ENCODE results near the gene COL27A1. TPM values are rescaled to one million over a fixed set of nuclear protein-coding genes. Genes with fewer than 3 reads are reported as not detected.

The COL27A1 gene
- total RNA-seq (2021; fragmentation: NEBNext Ultra II Directional; extraction: Animal tissue kit (Norgen Biotek cat#: 25700)), result 10 to 100 TPM; 22.2 to 24.1 (median 23.4) TPM
- long read RNA-seq, partial matches to known transcripts, result 5 of 9 reads
- long read RNA-seq, other reads (novel, unspliced or antisense), result 4 of 9 reads

GRCh38 chr9:114155263-114155994 lies at the start of gene COL27A1:
COL27A1 (plus strand) TSS chr9:114155537; CDS start chr9:114155951, 414 bp downstream.
- H3K4me1 Mint-ChIP-seq (ENCODE audit: low read depth), result peaks cover 54% of the 10 kb centered on the region
- H3K36me3 Mint-ChIP-seq (ENCODE audit: low read depth), result peaks cover 5% of the 10 kb centered on the region
- DNase-seq, result peak; percentile 66
- H3K27ac Mint-ChIP-seq, result peak within 1 kb of the TSS; percentile 91
- no peaks in the 10 kb centered on the region for H3K9me3 Mint-ChIP-seq
- H3K27me3 Mint-ChIP-seq (ENCODE audit: insufficient read depth), result peaks cover 6% of the 10 kb centered on the region
- peak within 1 kb of the TSS; percentile 98 for H3K4me3 Mint-ChIP-seq
- TF ChIP-seq, protein P1, sequence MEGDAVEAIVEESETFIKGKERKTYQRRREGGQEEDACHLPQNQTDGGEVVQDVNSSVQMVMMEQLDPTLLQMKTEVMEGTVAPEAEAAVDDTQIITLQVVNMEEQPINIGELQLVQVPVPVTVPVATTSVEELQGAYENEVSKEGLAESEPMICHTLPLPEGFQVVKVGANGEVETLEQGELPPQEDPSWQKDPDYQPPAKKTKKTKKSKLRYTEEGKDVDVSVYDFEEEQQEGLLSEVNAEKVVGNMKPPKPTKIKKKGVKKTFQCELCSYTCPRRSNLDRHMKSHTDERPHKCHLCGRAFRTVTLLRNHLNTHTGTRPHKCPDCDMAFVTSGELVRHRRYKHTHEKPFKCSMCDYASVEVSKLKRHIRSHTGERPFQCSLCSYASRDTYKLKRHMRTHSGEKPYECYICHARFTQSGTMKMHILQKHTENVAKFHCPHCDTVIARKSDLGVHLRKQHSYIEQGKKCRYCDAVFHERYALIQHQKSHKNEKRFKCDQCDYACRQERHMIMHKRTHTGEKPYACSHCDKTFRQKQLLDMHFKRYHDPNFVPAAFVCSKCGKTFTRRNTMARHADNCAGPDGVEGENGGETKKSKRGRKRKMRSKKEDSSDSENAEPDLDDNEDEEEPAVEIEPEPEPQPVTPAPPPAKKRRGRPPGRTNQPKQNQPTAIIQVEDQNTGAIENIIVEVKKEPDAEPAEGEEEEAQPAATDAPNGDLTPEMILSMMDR (IDR thresholded peaks at IDR 0.05), result peak; percentile 95

- DNase-seq, result no peak
- Mint-ChIP-seq H3K36me3 (ENCODE audit: low read depth) (peaks cover 5% of the 10 kb centered on the region), H3K27ac (no peak overlapping the region), H3K4me1 (ENCODE audit: low read depth) (peaks cover 27% of the 10 kb centered on the region), H3K9me3 (peaks cover 9% of the 10 kb centered on the region), H3K27me3 (ENCODE audit: insufficient read depth) (peaks cover 6% of the 10 kb centered on the region; the same call in 1 of the 2 replicates), H3K4me3 (no peak overlapping the region)
- TF ChIP-seq, protein P1 (IDR thresholded peaks at IDR 0.05), result no peak
These were observed 47.9 kb upstream of the COL27A1 start for GRCh38 chr9:114107286-114108001.

GRCh38 chr9:114108016-114108833 lies 47.1 kb upstream of the COL27A1 start:
- H3K9me3 Mint-ChIP-seq, result peaks cover 1% of the 10 kb centered on the region; the same call in 1 of the 2 replicates
- H3K4me1 Mint-ChIP-seq (ENCODE audit: low read depth), result peaks cover 35% of the 10 kb centered on the region
- no peaks in the 10 kb centered on the region for H3K36me3 Mint-ChIP-seq (ENCODE audit: low read depth)
- no peak overlapping the region for H3K4me3 Mint-ChIP-seq
- TF ChIP-seq, protein P1 (IDR thresholded peaks at IDR 0.05), result peak; percentile 95
- no peak overlapping the region for H3K27ac Mint-ChIP-seq
- DNase-seq, result peak; percentile 64
- H3K27me3 Mint-ChIP-seq (ENCODE audit: insufficient read depth), result peaks cover 3% of the 10 kb centered on the region; the same call in 1 of the 2 replicates

- TF ChIP-seq, protein P1 (IDR thresholded peaks at IDR 0.05), result no peak
- Mint-ChIP-seq H3K9me3 (no peaks in the 10 kb centered on the region), H3K36me3 (ENCODE audit: low read depth) (no peaks in the 10 kb centered on the region), H3K27ac (no peak overlapping the region), H3K4me3 (no peak overlapping the region), H3K4me1 (ENCODE audit: low read depth) (peaks cover 44% of the 10 kb centered on the region), H3K27me3 (ENCODE audit: insufficient read depth) (peaks cover 3% of the 10 kb centered on the region; the same call in 1 of the 2 replicates)
- DNase-seq, result no peak
These were observed 46.2 kb upstream of the COL27A1 start for GRCh38 chr9:114109124-114109523.

DNA sequence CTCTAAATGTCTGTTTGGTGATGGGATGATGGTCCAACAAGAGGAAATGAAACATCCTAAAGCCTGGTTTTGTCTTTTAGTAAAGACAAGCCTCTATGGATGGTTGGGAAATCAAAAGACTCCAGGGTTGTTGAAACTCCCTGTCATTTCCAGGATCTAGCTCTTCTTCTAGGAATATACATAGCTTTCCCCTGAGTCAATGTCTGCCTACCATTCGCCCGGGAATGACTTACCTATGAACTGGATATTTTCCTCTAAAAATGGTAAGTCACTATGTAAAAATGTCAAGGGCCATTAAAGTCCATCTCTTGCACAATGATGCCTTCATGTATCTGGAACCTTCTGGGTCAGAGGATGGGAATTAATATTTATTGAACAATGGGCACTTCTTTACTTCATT lies 45.2 kb upstream of the COL27A1 start:
- peaks cover 3% of the 10 kb centered on the region; the same call in 1 of the 2 replicates for H3K27me3 Mint-ChIP-seq (ENCODE audit: insufficient read depth)
- peaks cover 47% of the 10 kb centered on the region for H3K4me1 Mint-ChIP-seq (ENCODE audit: low read depth)
- no peak overlapping the region for H3K4me3 Mint-ChIP-seq
- TF ChIP-seq, protein P1 (IDR thresholded peaks at IDR 0.05), result no peak
- no peaks in the 10 kb centered on the region for H3K9me3 Mint-ChIP-seq
- DNase-seq, result peak; percentile 73
- no peaks in the 10 kb centered on the region for H3K36me3 Mint-ChIP-seq (ENCODE audit: low read depth)
- H3K27ac Mint-ChIP-seq, result no peak overlapping the region

Measured in HFFc6 (cell line).